ENCODE measurements around the gene PRICKLE1.

Gene PRICKLE1

DNA sequence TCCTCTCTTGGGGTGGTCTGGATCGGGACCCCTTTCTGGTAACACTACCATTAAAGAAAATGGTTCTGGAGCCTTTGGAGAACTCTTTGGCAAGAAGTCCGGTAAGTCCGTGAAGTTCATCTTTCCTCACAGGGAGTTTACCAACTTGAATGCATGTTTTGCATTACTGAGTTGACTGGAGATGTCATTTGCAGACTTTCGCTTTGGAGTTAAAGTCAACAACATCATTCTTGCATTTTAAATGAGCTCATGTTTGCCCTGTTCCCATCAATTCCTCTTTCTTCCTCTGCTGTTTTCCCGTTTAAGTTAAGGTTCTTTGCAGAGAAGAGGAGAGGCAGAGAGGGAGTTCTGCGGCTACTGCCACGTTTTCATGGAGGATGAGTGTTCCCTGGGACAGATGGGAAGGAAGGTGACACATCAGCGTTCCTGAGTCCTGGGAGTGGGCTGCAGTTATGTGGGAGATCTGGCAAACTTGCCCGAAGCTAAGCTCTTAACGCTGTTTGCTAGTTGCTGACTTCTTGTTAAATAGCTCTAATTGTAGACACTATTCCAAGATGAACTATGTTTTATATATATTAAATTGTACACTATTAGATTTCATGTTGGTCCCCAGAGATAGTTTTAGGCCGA lies 18.8 kb upstream of the PRICKLE1 start:
- no peak for TF ChIP-seq GATA2 (IDR thresholded peaks at IDR 0.05; ENCODE audit: low read depth, low read length)

- TF ChIP-seq GATA3 (IDR thresholded peaks at IDR 0.05; ENCODE audit: low read depth, low read length), result no peak
- TF ChIP-seq GATA2 (IDR thresholded peaks at IDR 0.05; ENCODE audit: low read depth, low read length), result no peak
These were observed 18.1 kb upstream of the PRICKLE1 start for GRCh38 chr12:42607584-42608058.

- no peak for TF ChIP-seq GATA3 (IDR thresholded peaks at IDR 0.05; ENCODE audit: low read depth, low read length)
These were observed 16.9 kb upstream of the PRICKLE1 start for GRCh38 chr12:42606471-42606870.

DNA sequence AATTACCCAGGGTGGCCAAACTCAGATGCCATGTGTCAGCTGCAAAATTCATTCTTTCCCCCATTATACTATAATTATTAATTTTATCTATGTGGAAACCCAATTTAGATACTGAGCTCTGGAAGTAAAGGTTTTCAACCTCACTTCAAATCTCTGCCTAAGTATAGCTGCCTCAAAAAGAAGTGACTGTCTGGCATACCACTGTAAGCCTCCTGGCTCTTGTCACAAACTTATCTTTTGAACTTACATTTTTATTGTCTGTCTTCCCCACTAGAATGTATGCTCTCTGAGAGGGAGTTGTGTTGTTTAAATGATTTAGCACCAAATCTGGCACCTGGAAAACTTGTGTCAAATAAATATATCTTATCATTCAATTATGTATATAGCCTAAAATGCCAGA lies 16.1 kb upstream of the PRICKLE1 start:
- TF ChIP-seq GATA2 (IDR thresholded peaks at IDR 0.05; ENCODE audit: low read depth, low read length), result no peak
- no peak for TF ChIP-seq GATA3 (IDR thresholded peaks at IDR 0.05; ENCODE audit: low read depth, low read length)

GRCh38 chr12:42603246-42603990 lies 13.9 kb upstream of the PRICKLE1 start:
- no peak for TF ChIP-seq GATA3 (IDR thresholded peaks at IDR 0.05; ENCODE audit: low read depth, low read length)
- TF ChIP-seq GATA2 (IDR thresholded peaks at IDR 0.05; ENCODE audit: low read depth, low read length), result no peak

GRCh38 chr12:42593874-42594273 lies 4.3 kb upstream of the PRICKLE1 start:
- TF ChIP-seq GATA2 (IDR thresholded peaks at IDR 0.05; ENCODE audit: low read depth, low read length) (no peak), GATA3 (IDR thresholded peaks at IDR 0.05; ENCODE audit: low read depth, low read length) (no peak)

GRCh38 chr12:42590330-42590934 lies 886 bp upstream of the PRICKLE1 start:
- TF ChIP-seq GATA2 (IDR thresholded peaks at IDR 0.05; ENCODE audit: low read depth, low read length) (no peak), GATA3 (IDR thresholded peaks at IDR 0.05; ENCODE audit: low read depth, low read length) (no peak)

DNA sequence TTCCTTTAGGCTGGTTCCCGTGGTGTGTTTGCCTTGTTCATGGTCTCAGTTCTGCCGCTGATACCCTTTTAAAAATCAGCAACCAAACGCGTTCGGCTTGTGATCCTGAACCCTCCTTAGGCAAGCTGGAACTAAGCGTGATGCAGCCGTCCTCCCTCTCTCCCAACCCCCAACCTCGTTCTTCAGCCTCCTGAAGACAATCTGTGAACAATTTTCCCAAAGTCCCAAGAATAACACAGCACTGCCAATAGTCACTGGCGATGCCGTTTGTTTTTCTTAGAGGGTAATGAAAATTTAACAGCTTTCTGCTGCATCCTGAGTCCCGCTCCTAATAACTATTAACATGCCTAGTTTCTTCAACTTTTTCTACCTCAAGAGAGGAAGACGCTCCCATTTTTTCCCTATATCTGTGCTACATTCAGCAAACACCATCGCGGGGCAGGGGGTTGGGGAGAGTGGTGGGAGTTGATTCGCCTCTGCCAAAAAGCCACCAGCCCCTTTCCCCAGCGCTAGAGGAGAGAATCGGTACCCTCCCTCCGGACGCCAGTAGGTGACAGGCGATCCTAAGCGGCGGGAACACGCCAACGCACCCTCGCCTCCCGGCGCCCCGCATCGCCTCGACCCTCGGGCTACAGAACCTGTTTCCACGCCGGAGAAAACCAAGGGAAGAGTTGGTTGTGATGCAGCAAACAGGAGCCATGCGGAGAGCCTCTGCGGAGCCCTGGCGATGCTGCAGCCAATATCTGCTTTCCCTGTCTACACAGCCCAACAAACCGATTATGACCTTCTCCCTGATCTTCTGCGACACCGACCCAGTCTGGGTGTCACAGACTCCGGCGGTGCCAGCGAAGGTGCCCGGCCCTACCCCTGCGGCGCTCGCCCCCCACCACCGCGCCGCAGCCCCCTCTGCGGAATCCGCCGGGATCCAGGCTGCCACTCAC lies 752 bp downstream of the PRICKLE1 start:
- TF ChIP-seq GATA3 (IDR thresholded peaks at IDR 0.05; ENCODE audit: low read depth, low read length) (no peak), GATA2 (IDR thresholded peaks at IDR 0.05; ENCODE audit: low read depth, low read length) (no peak)

GRCh38 chr12:42587601-42588523 lies 1.7 kb downstream of the PRICKLE1 start:
- TF ChIP-seq GATA2 (IDR thresholded peaks at IDR 0.05; ENCODE audit: low read depth, low read length), result no peak
- TF ChIP-seq GATA3 (IDR thresholded peaks at IDR 0.05; ENCODE audit: low read depth, low read length), result no peak

DNA sequence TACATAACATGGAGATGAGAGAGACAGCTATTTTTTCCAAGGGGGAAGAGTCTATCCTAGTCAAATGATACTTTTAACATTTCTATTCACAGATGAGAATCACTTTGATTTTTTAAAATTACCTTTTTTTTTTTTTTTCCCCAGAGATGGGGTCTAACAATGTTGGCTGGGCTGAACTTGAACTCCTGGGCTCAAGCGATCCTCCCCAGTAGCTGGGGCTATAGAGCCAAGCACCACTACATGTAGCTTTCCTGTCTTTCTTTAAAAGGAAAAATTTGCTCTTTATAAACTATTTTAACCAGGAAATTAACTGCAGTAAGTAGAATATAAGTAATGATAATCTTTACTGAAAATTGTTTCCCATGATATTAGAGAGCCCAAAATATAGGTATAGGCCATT lies 3.3 kb downstream of the PRICKLE1 start:
- TF ChIP-seq GATA2 (IDR thresholded peaks at IDR 0.05; ENCODE audit: low read depth, low read length) (no peak), GATA3 (IDR thresholded peaks at IDR 0.05; ENCODE audit: low read depth, low read length) (no peak)

- TF ChIP-seq GATA2 (IDR thresholded peaks at IDR 0.05; ENCODE audit: low read depth, low read length) (no peak), GATA3 (IDR thresholded peaks at IDR 0.05; ENCODE audit: low read depth, low read length) (no peak)
These were observed 3.7 kb downstream of the PRICKLE1 start for GRCh38 chr12:42585841-42586216.

DNA sequence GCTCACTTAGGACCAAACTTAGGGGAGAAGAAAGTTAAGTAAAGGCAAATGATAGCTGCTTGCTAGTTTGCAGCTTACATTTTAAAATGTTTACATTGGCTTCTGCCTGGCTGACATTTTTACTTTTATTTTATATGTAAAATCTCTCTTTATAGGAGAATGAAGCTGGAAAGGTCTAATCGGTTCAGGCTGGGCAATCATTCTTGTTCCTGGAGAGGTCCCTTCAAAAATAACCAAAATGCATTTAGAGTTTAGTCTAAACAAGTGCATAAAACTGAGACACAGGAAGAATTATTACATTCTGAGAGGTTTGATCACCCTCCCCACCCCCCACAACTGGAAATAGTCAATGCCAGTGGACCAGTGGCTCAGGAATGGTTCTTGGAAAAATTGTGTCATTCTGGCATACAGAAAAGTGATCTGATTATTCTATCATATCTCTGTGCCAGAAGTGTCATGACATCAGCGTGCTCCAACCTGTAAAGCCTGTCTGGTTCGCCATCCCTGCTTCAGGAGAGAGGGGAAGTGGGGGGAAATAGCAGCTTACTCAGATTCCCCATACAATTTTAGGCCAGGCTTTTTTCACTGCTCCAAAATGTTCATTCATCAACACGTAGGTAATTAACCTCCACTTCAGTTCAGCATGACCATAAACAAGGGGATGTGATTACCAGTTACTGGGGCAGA lies 4.2 kb downstream of the PRICKLE1 start:
- TF ChIP-seq GATA2 (IDR thresholded peaks at IDR 0.05; ENCODE audit: low read depth, low read length) (no peak; the same call in 1 of the 2 replicates), GATA3 (IDR thresholded peaks at IDR 0.05; ENCODE audit: low read depth, low read length) (no peak)

All from SH-SY5Y (cell line).